H1 (cell line): Measurements from ENCODE around the gene PSME4. TPM values are rescaled to one million over a fixed set of nuclear protein-coding genes. Genes with fewer than 3 reads are reported as not detected.

Experiments
- NRF1 ChIP-seq: IDR thresholded peaks from 2 replicates; pipeline ENCODE4 v1.6.1; 2011; ENCODE audit warnings: mild to moderate bottlenecking, low read depth, low read length, improper control_type of control experiment
- polyA plus RNA-seq, 7 experiments: library from polyadenylated mRNA; depleted of rRNA in 3 of 7; stranded (reverse) in 5 of 7; unstranded in 2 of 7; fragments of >200 nt in 5 of 7; fragments of 200-250 nt in 2 of 7; gene quantifications; 1 replicate in 5 of 7; 2 replicates in 1 of 7; 4 replicates in 1 of 7; pipeline versions ENCODE4 v1.2.1 to v1.2.3, GENCODE V29; 2011 to 2013; ENCODE audit warnings: missing spikeins in 2 of 7, mixed read lengths in 2 of 7
- total RNA-seq: library from RNA; stranded (reverse); fragmentation: NEBNext Ultra II Directional; extraction: Animal tissue kit (Norgen Biotek cat#: 25700); gene quantifications from 2 replicates; pipeline ENCODE4 v1.2.1, GENCODE V29; 2021
- TF ChIP-seq, protein P1 (sequence below): IDR thresholded peaks from 2 replicates; pipeline ENCODE4 v1.6.1; 2012; ENCODE audit warnings: inconsistent platforms
- TF ChIP-seq, protein P2 (sequence below), 3 experiments: IDR thresholded peaks; 1 replicate in 2 of 3; 2 replicates in 1 of 3; pipeline versions ENCODE4 v1.5.1 to v1.6.1; 2011; ENCODE audit warnings: low read length in 3 of 3, mild to moderate bottlenecking in 3 of 3, inconsistent platforms in 2 of 3, low read depth in 1 of 3, moderate library complexity in 1 of 3; ENCODE audit not compliant: insufficient read depth in 1 of 3; ENCODE audit errors: control extremely low read depth in 1 of 3

The PSME4 gene
- total and polyA plus RNA-seq, 2 of the 8 experiments (the other 6 are each of a cell fraction or from before 2014, with no cell fraction given): 42.2 to 116 TPM

DNA sequence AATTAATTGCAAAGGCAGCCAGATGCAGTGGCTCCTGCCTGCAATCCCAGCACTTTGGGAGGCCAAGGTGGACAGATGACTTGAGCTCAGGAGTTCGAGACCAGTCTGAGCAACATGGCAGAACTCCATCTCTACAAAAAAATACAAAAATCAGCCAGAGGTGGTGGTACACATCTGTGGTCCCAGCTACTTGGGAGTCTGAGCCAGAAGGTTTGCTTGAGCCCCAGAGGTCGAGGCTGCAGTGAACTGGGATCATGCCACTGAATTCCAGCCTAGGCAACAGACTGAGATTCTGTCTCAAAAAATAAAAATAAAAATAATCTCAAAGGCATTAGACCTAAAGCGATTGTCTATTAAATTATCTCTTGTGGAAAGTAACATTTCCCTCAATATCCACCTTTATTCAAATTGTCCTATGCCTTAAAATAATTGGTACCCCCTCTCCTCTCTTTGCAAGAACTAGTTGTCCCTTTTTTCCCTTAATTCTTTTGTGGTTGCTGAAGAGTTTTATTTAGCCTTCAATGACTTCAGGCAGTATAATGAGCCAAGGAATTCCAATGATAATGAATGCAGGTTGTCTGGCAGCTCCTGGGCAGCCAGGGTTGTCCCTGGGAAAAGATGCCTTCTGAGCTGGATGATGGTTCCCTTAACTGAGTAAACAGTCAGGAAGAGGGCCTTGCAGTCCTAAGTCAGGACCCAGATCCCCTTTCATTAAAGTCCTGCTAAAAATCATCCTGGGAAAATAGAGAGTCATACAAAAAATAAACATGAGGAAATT lies 143.2 kb downstream of the PSME4 start (continued):
- TF ChIP-seq, protein P1, sequence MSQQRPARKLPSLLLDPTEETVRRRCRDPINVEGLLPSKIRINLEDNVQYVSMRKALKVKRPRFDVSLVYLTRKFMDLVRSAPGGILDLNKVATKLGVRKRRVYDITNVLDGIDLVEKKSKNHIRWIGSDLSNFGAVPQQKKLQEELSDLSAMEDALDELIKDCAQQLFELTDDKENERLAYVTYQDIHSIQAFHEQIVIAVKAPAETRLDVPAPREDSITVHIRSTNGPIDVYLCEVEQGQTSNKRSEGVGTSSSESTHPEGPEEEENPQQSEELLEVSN: no peak
- TF ChIP-seq, protein P2, sequence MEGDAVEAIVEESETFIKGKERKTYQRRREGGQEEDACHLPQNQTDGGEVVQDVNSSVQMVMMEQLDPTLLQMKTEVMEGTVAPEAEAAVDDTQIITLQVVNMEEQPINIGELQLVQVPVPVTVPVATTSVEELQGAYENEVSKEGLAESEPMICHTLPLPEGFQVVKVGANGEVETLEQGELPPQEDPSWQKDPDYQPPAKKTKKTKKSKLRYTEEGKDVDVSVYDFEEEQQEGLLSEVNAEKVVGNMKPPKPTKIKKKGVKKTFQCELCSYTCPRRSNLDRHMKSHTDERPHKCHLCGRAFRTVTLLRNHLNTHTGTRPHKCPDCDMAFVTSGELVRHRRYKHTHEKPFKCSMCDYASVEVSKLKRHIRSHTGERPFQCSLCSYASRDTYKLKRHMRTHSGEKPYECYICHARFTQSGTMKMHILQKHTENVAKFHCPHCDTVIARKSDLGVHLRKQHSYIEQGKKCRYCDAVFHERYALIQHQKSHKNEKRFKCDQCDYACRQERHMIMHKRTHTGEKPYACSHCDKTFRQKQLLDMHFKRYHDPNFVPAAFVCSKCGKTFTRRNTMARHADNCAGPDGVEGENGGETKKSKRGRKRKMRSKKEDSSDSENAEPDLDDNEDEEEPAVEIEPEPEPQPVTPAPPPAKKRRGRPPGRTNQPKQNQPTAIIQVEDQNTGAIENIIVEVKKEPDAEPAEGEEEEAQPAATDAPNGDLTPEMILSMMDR (IDR thresholded peaks at IDR 0.05; ENCODE audit: control extremely low read depth in 1 of 3, insufficient read depth in 1 of 3, low read depth in 1 of 3, low read length in 3 of 3): no peak
- no peak for TF ChIP-seq NRF1
